HG03175 (cell line): Measurements from ENCODE around the gene HOXC12.

Experiments
- ATAC-seq: cut with Tn5 transposase; IDR thresholded peaks from one replicate; pipeline ENCODE4 v1.9.1; 2021; ENCODE audit warnings: mild to moderate bottlenecking, moderate library complexity; ENCODE audit not compliant: unreplicated experiment

Gene HOXC12

DNA sequence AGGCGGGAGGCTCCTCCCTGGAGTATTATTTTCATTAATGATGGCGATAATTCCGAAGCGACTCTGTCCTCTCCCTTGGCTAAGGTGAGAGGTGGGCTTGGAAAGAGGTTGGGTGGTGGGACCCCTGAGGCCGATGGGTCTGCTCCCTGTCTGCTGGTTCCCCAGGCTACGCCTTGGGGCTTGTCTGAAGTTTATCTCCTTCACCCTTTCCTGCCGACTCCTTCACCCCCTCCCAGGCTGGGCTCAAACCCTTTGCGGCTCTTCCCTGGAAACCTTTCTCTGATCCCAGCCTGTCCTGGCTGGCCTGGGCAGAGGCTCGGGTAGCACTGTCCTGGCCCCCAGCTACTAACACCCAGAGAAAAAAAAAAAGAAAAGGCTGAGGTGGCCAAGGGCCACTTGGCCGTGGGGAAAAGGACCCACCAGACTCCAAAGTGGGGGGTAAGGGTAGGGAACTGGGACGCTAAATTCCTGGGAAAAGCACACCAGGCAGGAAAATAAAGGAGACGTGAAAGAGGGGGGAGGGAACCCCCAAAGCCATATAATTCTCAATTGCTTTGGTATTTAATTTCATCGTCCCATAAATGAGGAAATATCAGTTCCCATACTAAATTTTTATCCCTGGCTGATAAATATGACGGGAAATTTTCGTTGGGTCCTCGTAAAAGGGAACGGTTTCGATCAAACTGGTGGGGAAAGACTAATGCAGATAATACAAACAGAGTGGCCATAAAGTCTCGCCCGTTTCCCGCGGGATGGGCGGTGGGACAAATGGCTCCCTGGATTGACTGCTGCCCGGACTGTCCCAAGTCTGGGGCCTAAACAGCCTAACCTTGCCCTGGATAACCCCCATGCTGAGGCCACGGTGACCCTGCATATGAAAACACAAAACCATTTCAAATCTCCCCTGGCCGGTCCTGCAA lies 28.2 kb downstream of the HOXC12 start:
- ATAC-seq, result no peak

DNA sequence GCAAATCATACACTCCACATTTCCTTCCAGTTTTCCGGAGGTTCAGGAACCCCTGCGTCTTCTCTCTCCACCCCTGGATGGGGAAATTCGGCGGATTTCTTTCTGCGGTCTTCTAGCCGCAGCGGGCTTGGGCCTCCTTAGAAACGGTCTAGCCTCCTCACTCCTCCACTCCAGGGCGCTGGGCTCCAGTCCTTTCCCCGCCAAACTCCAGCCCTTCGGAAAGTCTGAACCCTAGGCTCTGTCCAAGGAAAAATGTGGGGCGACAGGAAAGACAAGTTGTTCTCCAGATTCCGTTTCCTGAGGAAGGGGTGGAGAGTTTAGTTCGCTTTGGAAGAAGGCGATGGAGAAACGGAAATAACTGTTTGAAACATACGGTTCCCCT lies 28.9 kb downstream of the HOXC12 start:
- no peak for ATAC-seq

DNA sequence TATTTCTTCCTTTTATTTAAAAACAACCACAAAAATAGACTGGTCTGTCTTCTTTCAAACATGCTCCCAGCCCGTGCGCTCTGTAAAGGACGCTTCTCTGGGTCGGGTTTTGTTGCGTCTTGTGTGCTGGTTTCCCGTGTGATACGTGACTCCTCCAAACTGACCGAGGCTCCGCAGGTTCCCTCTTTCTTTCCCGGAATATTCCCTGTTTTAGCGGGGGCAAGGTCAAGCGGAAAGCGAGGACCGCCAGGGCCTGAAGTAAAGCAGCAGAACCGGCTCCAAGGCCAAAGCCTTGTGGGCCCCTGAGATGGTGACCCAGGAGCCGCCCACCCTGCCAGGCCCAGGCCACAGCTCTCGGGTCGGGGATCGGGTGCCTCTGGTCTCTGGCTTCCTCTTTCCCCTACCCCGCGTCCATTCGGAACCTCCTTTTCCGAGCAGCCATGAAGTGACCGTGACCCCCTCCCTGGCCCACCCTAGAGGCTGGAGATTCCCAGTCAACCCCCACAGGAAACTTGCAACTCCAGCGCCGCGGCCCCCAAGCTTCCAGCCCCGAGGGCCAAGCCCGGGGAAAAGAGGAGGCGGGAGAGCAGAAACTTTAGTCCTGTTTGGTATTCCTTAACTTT lies 29.4 kb downstream of the HOXC12 start:
- no peak for ATAC-seq

DNA sequence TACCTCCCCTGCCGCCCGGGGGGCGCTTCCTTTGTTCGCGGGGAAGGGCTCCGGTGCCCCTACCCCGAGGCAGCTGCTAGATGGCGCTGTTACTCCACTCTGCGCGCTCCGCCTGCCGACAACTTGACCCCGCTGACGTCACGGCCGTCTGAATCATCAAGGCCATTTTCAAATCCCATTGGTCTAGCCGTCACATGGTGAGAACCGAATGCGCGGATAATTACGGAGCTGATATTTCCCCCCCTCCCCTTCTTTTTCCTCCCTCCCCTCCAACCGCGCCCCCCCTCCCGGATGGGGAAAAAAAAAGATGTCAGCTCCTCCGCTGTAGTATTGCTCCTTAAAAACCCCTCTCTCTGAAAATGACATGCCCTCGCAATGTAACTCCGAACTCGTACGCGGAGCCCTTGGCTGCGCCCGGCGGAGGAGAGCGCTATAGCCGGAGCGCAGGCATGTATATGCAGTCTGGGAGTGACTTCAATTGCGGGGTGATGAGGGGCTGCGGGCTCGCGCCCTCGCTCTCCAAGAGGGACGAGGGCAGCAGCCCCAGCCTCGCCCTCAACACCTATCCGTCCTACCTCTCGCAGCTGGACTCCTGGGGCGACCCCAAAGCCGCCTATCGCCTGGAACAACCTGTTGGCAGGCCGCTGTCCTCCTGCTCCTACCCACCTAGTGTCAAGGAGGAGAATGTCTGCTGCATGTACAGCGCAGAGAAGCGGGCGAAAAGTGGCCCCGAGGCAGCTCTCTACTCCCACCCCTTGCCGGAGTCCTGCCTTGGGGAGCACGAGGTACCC lies 30.4 kb downstream of the HOXC12 start, which contains the start of gene HOXC10:
TSS of gene HOXC10 (plus strand) at position 246 of the 791 bp plus-strand sequence. CDS start at position 360, 114 bp downstream.
- ATAC-seq, result no peak

DNA sequence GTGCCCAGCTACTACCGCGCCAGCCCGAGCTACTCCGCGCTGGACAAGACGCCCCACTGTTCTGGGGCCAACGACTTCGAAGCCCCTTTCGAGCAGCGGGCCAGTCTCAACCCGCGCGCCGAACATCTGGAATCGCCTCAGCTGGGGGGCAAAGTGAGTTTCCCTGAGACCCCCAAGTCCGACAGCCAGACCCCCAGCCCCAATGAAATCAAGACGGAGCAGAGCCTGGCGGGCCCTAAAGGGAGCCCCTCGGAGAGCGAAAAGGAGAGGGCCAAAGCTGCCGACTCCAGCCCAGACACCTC lies 30.9 kb downstream of the HOXC12 start:
- ATAC-seq, result no peak

DNA sequence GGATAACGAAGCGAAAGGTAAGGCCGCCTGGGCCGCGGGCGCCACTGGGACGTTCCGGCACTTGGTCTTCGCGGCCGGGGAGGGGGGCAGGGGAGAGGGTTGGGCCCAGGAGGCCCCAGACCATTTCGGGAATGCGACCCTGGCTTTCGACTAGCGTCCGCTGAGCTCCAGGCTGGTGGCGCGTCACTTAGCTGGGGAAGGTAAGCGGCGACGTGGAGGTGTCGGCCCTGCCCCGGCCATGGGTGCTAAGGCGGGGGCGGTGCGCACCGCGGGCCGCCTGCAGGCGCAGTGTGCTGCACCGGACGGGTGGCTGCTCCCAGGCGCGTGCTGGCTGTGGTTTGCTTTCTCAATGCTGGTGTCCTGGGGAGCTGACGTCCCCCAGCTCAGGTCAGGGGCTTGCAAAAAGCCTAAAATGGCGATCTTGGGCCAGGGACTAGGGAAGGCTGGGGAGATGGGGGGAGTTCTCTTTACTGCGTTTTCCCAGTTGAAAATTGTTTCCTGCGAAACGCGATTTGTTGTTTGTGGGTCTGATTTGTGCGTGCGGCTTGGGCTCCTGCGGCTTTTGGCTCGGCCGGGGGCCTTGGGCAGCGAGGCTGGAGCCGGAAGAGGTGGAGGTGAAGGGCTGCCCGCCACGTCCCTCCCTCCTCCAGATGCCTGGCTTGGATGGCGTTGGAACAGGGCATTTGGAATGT lies 31.4 kb downstream of the HOXC12 start:
- no peak for ATAC-seq

DNA sequence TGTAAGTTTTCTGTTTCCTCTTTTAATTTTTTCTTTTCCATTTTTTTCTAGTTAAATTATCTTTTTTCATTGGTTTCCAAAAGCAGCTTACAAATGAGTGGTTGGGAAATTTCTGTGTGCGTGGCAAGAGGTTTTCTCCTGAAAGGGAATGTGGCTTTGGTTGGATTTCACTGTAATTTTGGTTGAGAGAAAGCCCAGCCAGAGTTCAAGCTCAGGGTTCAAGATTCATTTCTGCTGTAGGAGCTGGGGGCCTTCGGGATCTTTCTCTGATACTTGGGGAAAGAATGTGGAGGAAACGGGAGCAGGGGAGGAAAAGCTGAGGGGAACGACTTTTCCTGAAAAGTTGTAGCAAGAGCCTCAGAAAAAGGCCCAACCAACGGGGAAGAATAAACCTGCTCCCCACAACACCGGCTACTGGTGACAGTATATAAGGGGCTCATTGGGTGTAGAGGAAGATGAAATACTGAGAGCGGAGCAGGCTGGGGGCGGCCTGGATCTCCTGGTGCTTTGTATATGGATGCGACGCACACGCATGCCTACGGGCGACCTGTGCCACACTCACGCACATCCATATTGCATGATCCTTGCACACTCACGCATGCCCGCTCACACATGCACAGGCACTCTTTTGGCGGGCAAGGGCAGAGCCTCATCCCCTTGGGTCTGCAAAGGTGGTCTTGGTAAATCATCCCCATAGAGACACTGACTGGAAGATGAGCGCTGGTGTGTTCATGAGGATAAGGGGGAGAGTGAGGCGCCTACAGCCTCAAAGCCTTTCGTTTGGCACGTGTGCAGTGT lies 32.2 kb downstream of the HOXC12 start:
- no peak for ATAC-seq

DNA sequence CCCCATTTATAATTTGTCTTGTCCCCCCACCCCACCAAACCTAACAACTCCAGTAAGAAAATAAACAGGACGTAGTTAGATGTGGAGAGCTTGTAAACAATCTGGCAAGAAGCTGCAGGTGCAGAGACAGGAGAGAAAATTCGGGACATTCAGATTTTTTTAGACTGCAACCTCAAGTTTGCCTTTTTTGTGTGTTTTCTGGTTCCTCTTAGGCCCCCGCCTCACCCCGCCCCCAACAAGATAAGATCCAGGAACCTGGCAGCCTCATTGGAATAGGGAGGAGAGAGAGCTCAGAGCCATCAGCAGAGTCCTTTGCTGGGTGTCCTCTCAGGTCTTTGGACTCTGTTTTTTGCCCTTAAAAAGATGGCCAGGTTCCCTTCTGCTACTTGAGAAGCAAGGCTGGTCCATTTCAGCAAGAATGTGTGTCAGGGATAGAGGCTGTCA lies 33.1 kb downstream of the HOXC12 start:
- no peak for ATAC-seq

DNA sequence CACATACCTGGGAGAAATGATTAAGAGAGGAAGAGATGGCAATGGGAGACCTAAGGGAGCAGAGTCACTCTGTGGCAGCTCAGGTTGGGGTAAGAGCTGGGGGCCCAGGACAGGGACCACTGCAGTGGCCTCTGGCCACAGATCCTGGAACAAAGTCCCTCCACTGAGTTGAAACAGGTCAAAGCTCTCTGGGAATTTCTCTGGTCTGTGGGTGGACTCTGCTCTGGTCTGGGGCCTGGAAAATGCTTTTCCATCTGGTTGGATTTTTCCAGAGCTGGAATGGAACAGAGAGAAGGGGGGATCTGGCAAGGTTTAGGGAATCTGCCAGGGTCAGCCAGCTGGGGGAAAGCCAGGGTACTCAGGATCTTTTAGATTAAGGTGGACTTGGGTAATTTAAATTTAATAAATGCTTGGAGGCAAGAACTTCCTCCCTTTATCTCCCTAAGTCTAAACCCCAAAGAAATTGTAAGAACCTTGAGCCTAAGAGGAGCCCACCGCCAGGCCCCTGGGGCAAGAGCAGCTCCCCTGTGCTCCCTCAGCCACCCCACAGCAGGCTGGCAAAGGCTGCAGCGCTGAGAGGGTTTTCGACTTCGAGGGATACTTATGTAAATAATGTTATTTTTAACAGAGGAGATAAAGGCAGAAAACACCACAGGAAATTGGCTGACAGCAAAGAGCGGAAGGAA lies 34.0 kb downstream of the HOXC12 start:
- ATAC-seq, result no peak

DNA sequence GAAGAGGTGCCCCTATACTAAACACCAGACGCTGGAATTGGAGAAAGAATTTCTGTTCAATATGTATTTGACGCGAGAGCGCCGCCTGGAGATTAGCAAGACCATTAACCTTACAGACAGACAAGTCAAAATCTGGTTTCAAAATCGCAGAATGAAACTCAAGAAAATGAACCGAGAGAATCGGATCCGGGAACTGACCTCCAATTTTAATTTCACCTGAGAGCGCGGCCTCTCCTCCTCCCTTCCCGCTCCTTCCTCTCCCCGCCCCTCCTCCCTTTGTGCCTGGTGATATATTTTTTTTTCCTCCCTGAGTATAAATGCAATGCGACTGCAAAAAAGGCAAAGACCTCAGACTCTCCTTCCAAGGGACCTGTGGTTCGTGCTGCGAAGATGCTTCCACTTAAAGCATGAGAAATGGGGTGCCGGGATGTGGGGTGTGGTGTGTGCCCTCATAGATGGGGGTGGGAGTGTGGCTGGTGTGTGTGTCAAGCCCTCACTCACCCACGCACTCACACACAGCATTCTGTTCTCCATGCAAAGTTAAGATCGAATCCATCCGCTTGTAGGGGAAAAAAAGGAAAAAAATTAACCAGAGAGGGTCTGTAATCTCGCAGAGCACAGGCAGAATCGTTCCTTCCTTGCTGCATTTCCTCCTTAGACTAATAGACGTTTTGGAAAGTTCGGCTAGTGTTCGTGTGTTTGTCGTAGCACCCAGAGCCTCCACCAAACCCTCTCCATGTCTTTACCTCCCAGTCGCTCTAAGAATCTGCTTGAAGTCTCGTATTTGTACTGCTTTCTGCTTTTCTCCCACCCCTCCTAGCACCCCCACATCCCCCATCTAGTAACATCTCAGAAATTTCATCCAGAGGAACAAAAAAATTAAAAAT lies 34.8 kb downstream of the HOXC12 start:
- no peak for ATAC-seq

DNA sequence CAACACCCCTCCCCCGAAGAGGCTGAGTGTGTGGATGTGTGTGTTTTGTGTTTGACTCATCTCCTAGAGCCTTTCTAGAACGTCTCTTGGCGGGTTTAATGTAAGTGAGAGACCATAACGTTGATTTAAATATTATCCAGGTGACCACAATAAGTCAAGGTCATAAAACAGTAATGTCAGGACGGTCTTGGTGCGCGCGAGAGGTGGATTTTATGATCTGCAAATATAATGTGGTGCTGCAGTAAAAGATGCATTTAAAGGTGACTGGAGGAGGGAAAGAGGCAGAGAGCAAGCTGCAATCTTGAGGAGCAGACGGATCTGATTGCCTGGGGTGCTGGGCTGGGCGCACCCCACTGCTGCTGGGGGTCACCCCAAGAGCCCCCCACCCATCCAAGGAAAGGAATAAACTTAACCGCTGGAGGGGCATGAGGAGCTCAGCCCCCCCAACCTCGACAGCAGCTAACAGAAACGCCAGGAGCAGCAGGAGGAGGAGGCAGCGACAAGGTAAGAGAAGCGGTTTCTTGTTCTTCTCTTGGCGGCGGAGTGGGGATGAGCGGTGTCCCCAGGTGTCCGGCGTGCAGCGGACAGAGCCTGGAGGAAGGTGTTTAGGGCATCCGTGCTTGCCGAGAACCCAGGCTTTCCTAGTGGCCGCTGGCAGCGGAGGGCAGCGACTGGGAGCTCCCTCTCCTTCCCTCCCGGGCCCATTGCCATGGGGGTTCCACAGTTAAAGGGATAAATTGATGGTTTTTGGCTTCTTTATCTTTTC lies 35.8 kb downstream of the HOXC12 start:
- ATAC-seq, result no peak

DNA sequence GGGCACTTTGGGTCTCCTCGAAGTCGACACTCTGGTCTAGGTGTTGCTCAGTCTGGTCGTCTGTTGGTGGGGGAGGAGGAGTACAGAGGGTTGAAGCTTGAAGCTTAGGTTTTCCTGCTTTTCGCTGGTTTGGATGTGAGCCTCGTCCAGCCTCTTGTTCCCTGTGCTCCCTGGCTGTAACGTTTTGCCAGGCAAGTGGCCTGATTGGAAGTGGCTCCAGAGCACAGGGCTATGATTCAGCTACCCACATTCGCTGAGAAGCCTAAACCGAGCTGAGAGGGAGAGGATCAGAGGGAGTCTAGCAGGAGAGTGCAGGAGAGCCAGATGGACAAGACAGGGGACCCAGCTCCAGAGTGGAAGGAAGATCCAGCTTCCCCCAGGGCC lies 36.4 kb downstream of the HOXC12 start:
- no peak for ATAC-seq

DNA sequence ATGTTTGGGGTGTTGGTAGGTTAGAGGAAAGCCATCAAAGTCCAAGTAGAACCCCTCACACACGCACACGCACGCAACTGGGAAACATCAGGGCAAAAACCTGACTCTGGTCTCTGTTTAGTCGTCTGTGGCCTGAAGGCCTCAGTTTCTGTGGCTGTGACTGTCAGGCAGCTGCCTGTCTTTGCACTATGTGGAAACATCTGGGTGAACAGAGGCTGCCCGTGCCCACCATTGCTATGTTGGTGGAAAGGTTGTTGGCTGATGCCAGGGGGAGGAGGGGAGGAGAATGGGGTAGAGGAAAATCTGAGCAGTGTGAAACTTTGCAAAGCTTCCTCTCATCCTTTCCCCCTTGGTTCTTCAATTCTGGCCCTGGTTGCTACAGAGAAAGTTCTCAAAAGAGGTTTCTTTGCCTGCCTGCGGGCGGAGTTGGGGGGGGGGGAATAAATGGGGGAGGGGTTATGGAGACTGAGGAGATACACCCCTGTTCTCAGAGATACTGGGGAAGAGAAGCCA lies 37.7 kb downstream of the HOXC12 start:
- ATAC-seq, result no peak

DNA sequence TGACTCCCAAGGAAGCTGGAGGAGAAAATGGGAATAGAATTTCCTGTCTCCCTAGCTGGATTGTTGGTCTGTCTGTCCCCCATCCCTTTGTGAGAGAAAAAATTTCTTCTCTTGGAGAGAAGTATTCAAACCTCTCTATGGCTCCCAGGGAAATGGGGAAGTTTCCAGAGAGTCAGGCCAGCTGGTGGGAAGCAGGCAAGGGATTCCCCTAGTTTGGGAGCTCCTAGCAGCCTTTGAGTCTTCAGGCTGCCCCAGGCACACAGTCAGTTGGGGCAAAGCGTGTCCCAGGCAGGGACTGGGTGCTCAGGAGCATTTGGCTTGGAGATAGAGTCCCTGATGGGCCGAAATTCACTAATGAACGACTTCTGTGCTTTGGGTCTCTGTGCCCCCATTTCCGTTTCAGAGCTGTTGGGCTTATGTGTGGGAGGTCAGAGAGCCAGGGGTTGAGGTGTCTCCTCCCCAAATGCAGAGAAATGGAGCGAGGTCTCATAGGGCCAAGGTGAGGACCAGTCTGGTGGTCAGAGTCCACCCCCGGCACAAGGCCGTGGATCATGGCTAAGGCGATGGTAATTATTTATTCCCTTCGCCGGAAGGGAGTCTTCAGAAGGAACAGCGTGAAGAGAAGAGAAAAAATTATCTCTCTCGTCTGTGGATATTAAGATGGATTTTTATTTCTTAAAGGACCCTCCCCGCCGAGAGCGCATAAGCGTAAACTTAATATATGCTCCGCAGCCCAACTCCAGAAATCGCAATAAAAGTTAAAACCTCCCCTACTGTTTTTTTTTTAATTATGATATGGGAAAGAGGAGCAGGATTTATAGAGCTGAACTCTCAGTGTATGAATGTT lies 38.7 kb downstream of the HOXC12 start:
- no peak for ATAC-seq

DNA sequence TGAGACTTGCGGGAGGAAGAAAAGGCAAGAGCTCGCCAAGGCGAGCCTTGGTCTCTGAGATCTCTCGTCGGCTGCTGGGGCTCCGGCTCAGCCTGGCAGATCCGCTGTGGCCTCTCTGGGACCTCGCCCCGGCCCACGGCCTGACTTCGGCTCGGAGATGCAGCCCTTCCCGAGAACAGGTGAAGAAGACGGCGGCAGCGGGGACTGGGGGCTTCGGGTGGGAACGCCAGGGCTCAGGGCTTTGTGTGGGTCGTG lies 39.2 kb downstream of the HOXC12 start:
- no peak for ATAC-seq

DNA sequence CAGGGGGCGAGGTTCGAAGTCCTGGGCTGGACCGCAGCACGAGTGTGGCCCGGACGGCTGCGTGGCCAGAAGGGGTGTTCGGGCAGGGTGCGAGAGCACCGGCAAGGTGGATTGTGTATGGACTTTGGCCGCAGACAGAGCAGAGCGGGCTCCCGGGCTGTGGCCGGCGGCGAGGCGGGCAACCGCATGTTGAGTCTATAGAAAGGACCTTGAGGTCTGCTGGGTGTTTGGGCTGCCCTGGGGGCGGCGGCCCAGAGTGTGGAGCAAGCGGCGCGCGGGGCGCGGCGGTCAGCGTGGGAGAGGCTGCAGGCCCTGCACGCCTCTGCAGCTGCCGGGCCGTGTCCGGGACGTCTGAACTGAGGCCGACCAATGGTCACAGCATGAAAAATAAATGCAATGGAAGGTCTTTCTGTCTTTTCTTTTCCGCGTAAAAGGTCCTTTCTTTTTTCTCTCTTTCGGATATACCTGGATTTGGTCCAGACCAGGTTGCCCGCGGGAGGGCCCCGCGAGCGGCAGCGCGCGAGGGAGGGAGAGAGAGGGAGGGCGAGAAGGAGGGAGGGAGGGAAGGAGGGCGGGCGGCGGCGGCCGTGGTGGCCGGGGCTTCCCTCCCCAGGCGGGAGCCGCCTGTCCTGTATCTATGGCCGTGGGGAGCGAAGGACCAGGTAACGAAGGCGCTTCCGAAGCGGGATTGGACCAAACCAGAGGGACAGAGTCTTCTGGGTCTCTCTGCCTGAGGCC lies 39.7 kb downstream of the HOXC12 start:
- no peak for ATAC-seq

DNA sequence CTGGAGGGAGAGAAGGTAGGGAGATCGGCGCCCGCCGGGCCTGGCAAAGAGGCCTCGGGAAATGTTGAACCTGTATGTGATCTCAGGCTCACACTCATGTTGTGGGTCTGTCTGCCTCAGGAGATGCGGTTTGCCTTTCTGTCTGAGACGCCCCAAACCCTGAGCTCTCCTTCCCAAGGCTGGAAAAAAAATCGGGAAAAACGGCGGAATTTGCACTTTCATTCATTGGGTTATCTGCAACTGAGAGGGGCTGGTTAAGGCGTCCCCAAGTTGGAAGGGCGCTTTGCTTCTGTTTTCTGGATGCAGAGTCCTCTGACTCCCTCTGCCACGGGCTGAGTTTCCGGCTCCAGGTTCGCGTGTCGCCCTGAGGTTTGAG lies 40.3 kb downstream of the HOXC12 start:
- no peak for ATAC-seq
